HG02840 (cell line): ENCODE measurements around the gene MMP20.
A peak's percentile ranks its signal among the peaks of the same experiment; 100 is the strongest.

Source experiments
- ATAC-seq: cut with Tn5 transposase; IDR thresholded peaks from one replicate; pipeline ENCODE4 v1.9.1; 2021; ENCODE audit warnings: mild to moderate bottlenecking, moderate library complexity, moderate number of reproducible peaks; ENCODE audit not compliant: unreplicated experiment, low FRiP score

MMP20 gene

GRCh38 chr11:102566112-102566511 is 59.0 kb downstream of the MMP20 start:
- no peak for ATAC-seq

- peak; percentile 68 for ATAC-seq
Measured at GRCh38 chr11:102564110-102564509, 61.0 kb downstream of the MMP20 start.

- ATAC-seq, result no peak
Measured at GRCh38 chr11:102561636-102562035, 63.5 kb downstream of the MMP20 start.

GRCh38 chr11:102560555-102561011 is 64.5 kb downstream of the MMP20 start:
- ATAC-seq, result peak; percentile 67

- ATAC-seq, result no peak
Measured at GRCh38 chr11:102559839-102560238, 65.3 kb downstream of the MMP20 start.

GRCh38 chr11:102555091-102555490 is 70.0 kb downstream of the MMP20 start:
- ATAC-seq, result no peak

- ATAC-seq, result peak; percentile 66
Measured at GRCh38 chr11:102553835-102554282, 71.3 kb downstream of the MMP20 start.

- ATAC-seq, result no peak
Measured at GRCh38 chr11:102552447-102553194, 72.5 kb downstream of the MMP20 start.

GRCh38 chr11:102552020-102552419 is 73.1 kb downstream of the MMP20 start:
- no peak for ATAC-seq

GRCh38 chr11:102551169-102551781 is 73.9 kb downstream of the MMP20 start:
- no peak for ATAC-seq

GRCh38 chr11:102546923-102547471 is 78.1 kb downstream of the MMP20 start:
- ATAC-seq, result peak; percentile 60

- ATAC-seq, result peak; percentile 62
Measured at GRCh38 chr11:102546427-102546826, 78.7 kb downstream of the MMP20 start.

GRCh38 chr11:102545701-102546100 is 79.4 kb downstream of the MMP20 start:
- ATAC-seq, result no peak

- no peak for ATAC-seq
Measured at GRCh38 chr11:102544594-102544993, 80.5 kb downstream of the MMP20 start.

- ATAC-seq, result no peak
Measured at GRCh38 chr11:102539567-102539966, 85.6 kb downstream of the MMP20 start.

- ATAC-seq, result no peak
Measured at GRCh38 chr11:102538932-102539331, 86.2 kb downstream of the MMP20 start.

GRCh38 chr11:102534261-102534872 is 90.8 kb downstream of the MMP20 start:
- no peak for ATAC-seq

GRCh38 chr11:102530558-102530957 is 94.6 kb downstream of the MMP20 start, which contains the start of gene MMP7:
Gene MMP7 (minus strand): TSS chr11:102530747. CDS start chr11:102530700, 47 bp downstream.
- no peak for ATAC-seq

GRCh38 chr11:102528618-102529017 is 96.5 kb downstream of the MMP20 start:
- ATAC-seq, result no peak

GRCh38 chr11:102527684-102528083 is 97.4 kb downstream of the MMP20 start:
- ATAC-seq, result no peak

- no peak for ATAC-seq
Measured at GRCh38 chr11:102527041-102527440, 98.1 kb downstream of the MMP20 start.
